ENCODE results near the gene PACS1.

GRCh38 chr11:66126064-66126463 is 56.0 kb downstream of the PACS1 start:
- TF ChIP-seq CTCF (IDR thresholded peaks at IDR 0.05; ENCODE audit: low read length) (no peak), EZH2 (optimal IDR thresholded peaks at IDR 0.05; ENCODE audit: low read depth, low read length) (no peak)

Measured in MM.1S (cell line).